Common myeloid progenitor, CD34-positive (primary cell): ENCODE data around the gene STARD13.

ENCODE experiments used
- CTCF ChIA-PET: fragments of 350-600 bp; sonication (Branson Sonifier 250); formaldehyde crosslinking; loops from one replicate; lab custom pipeline; 2021; ENCODE audit warnings: antibody characterized with exemption; lab: Charles Lee
- POLR2A ChIA-PET: fragments of 350-600 bp; sonication (Branson Sonifier 250); formaldehyde crosslinking; loops from one replicate; lab custom pipeline; 2021; ENCODE audit warnings: antibody characterized with exemption; lab: Charles Lee
- DNase-seq, 3 donors: peaks; one replicate each; pipeline versions ENCODE4 v3.0.0 to v3.0.0-alpha.2; 2013
- H3K27ac ChIP-seq, 2 experiments: 1 replicate in 1 of 2; 2 replicates in 1 of 2; pipeline ENCODE4 v1.7.0; 2013; ENCODE audit warnings: inconsistent platforms in 2 of 2, low read length in 2 of 2, mild to moderate bottlenecking in 2 of 2, low read depth in 1 of 2, moderate library complexity in 1 of 2; ENCODE audit not compliant: severe bottlenecking in 2 of 2, insufficient read depth in 1 of 2, poor library complexity in 1 of 2
- H3K27me3 ChIP-seq, 5 experiments: replicated peaks in 2 of 5; 1 replicate in 3 of 5; 2 replicates in 2 of 5; pipeline versions ENCODE4 v1.6.1 to v1.7.0; 2013; ENCODE audit warnings: low read length in 4 of 5, mild to moderate bottlenecking in 2 of 5, moderate library complexity in 2 of 5, inconsistent platforms in 1 of 5; ENCODE audit not compliant: insufficient read depth in 5 of 5, control insufficient read depth in 4 of 5
- H3K36me3 ChIP-seq, 4 experiments: 1 replicate in 2 of 4; 2 replicates in 2 of 4; pipeline versions ENCODE4 v1.6.1 to v1.7.0; 2013; ENCODE audit warnings: low read length in 3 of 4, control low read depth in 1 of 4, mild to moderate bottlenecking in 1 of 4; ENCODE audit not compliant: control insufficient read depth in 4 of 4, insufficient read depth in 4 of 4
- H3K4me1 ChIP-seq, 4 experiments: 1 replicate in 3 of 4; 2 replicates in 1 of 4; pipeline versions ENCODE4 v1.6.1 to v1.7.1; 2013; ENCODE audit warnings: low read length in 3 of 4, mild to moderate bottlenecking in 3 of 4, control low read depth in 1 of 4, inconsistent platforms in 1 of 4, moderate library complexity in 1 of 4; ENCODE audit not compliant: control insufficient read depth in 4 of 4, insufficient read depth in 4 of 4; ENCODE audit errors: control extremely low read depth in 1 of 4
- H3K4me3 ChIP-seq, 7 experiments: 1 replicate in 4 of 7; 2 replicates in 3 of 7; pipeline versions ENCODE4 v1.5.1 to v1.7.0; 2013; ENCODE audit warnings: mild to moderate bottlenecking in 7 of 7, low read length in 6 of 7, moderate library complexity in 6 of 7, inconsistent platforms in 2 of 7, low read depth in 2 of 7, control low read depth in 1 of 7; ENCODE audit not compliant: insufficient read depth in 4 of 7, control insufficient read depth in 1 of 7; ENCODE audit errors: extremely low read depth in 1 of 7
- H3K9me3 ChIP-seq, 5 experiments: 1 replicate in 4 of 5; 2 replicates in 1 of 5; pipeline versions ENCODE4 v1.6.1 to v1.7.1; 2013; ENCODE audit warnings: low read length in 4 of 5, mild to moderate bottlenecking in 2 of 5, inconsistent platforms in 1 of 5, low read depth in 1 of 5, moderate library complexity in 1 of 5; ENCODE audit not compliant: control insufficient read depth in 4 of 5, insufficient read depth in 2 of 5; ENCODE audit errors: control extremely low read depth in 1 of 5
- WGBS: methylation state at CpG from one replicate; pipeline ENCODE4 v1.1.5; 2013; ENCODE audit not compliant: insufficient coverage; 5-methylcytosine and 5-hydroxymethylcytosine counted together

The STARD13 gene

DNA sequence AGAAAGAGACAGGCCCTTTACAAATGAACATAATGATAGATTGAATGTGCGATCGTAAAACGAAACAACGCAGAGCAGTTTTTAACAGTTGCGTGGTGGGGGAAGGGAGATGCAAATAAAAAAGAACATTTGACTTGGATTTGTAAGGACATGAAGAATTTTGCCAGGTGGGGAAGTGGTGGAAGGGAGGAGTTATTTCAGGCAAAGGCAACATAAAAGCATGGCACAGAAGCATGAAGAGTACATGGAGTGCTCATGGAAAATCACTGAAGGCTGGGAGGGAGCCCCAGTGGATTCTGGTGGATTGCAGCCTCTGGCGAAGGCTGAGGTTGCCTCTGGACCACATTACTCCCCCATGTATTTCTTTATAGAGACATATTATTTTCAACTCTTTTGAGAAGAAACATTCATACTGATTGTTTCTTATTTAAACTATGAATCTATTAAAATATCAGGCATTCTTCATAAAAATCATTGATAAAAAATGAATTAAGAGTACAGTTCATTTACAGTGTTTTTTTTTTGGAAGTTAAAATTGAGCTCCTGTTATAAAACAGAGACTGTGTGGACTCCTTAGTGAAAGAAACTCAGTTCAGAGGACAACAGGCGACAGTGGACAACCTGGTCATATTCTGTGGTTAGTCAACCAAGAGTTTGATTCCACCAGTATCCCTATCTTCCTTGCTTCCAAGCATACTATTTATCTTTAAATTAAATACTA, 57.5 kb downstream of the STARD13 start:
- H3K4me1 ChIP-seq: peaks cover 0 to 5% (median under 1%) of the 10 kb centered on the region in 4 experiments
- peaks cover 0 to 12% (median 3%) of the 10 kb centered on the region in 5 experiments for H3K9me3 ChIP-seq
- H3K27ac ChIP-seq: no peak overlapping the region
- 99% methylated on average over 5 of the region's 7 CpGs for WGBS
- no peaks in the 10 kb centered on the region for H3K36me3 ChIP-seq
- DNase-seq: no peak
- H3K27me3 ChIP-seq: no peaks in the 10 kb centered on the region
- ChIA-PET CTCF (interaction anchor here (1.0 to 3.8 kb wide), 6 partner anchors 11 to 496 kb away, joined by 3 to 16 read pairs (median 6); no protein-coding TSS in a partner anchor), POLR2A (no interaction called here)
- H3K4me3 ChIP-seq: no peak overlapping the region

GRCh38 chr13:33224686-33225085, 60.9 kb downstream of the STARD13 start:
- Histone ChIP-seq H3K4me1 (peaks cover 0 to 2% (median 0%) of the 10 kb centered on the region in 4 experiments), H3K27me3 (no peaks in the 10 kb centered on the region), H3K27ac (no peak overlapping the region), H3K4me3 (no peak overlapping the region), H3K36me3 (no peaks in the 10 kb centered on the region), H3K9me3 (peaks cover 0 to 4% (median 0%) of the 10 kb centered on the region in 5 experiments)
- DNase-seq: no peak
- ChIA-PET CTCF (interaction anchor here (1.3 kb wide), 1 partner anchor 318 kb away, joined by 3 read pairs; no protein-coding TSS in a partner anchor), POLR2A (no interaction called here)
- WGBS: 100% methylated on average over 1 of the region's 3 CpGs

DNA sequence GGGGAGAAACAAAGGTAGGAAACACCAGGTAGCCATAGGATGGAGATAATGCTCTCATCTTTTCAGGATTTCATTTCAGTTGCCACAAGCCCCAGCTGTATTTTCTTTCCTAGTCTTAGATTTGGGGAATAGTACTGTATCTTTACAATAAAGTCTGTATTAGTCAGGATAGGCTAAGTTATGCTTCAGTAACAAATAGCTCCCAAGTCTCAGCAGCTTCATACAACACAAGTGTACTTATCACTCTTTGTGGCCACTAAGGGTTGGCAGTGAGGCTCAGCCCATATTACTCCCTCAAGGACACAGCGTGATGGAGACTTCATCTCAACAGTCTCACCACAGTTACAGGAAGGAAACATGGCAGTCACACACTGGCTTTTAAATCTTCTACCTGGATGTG, 61.4 kb downstream of the STARD13 start:
- CTCF ChIA-PET: interaction anchor here (1.3 kb wide), 1 partner anchor 319 kb away, joined by 3 read pairs; no protein-coding TSS in a partner anchor
- Histone ChIP-seq H3K4me1 (peaks cover 0 to 2% (median 0%) of the 10 kb centered on the region in 4 experiments), H3K27me3 (no peaks in the 10 kb centered on the region), H3K36me3 (no peaks in the 10 kb centered on the region), H3K4me3 (no peak overlapping the region), H3K27ac (no peak overlapping the region), H3K9me3 (peaks cover 0 to 4% (median 0%) of the 10 kb centered on the region in 5 experiments)
- 90% methylated on average over 1 of the region's 1 CpG for WGBS
- no peak for DNase-seq
- POLR2A ChIA-PET: no interaction called here

GRCh38 chr13:33219926-33220325, 65.6 kb downstream of the STARD13 start:
- H3K36me3 ChIP-seq: no peaks in the 10 kb centered on the region
- peaks cover 0 to 3% (median 0%) of the 10 kb centered on the region in 4 experiments for H3K4me1 ChIP-seq
- H3K9me3 ChIP-seq: peaks cover 0 to 4% (median 0%) of the 10 kb centered on the region in 5 experiments
- CTCF ChIA-PET: no interaction called here
- H3K27me3 ChIP-seq: no peaks in the 10 kb centered on the region
- WGBS: 40% methylated on average over 1 of the region's 1 CpG
- POLR2A ChIA-PET: no interaction called here
- H3K27ac ChIP-seq: no peak overlapping the region
- no peak for DNase-seq
- no peak overlapping the region for H3K4me3 ChIP-seq

DNA sequence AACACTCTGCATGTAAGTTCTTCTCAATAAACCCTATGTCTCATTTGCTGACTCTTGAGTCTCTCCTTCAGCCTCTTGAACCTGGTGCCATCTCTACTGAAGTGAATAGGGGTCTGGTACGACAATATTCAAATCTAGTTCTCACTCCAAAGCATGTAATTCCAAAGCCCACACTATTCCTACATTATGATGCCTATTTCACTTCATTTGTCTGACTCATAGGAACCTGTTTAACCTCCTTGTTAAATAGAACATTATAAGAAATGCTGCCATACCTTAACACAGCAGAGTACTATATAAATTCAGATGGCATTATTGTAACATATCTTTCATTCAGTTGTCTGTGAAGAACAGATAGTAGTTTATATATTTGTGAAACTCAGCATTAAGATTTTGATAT, 67.1 kb downstream of the STARD13 start:
- CTCF ChIA-PET: interaction anchor here (2.0 kb wide), 1 partner anchor 9 kb away, joined by 11 read pairs; no protein-coding TSS in a partner anchor
- WGBS: no CpG with 5 or more reads among the region's 1 CpG
- H3K27ac ChIP-seq: no peak overlapping the region
- POLR2A ChIA-PET: no interaction called here
- no peak overlapping the region for H3K4me3 ChIP-seq
- no peaks in the 10 kb centered on the region for H3K27me3 ChIP-seq
- peaks cover 0 to 11% (median 0%) of the 10 kb centered on the region in 4 experiments for H3K4me1 ChIP-seq
- no peaks in the 10 kb centered on the region for H3K36me3 ChIP-seq
- H3K9me3 ChIP-seq: no peaks in the 10 kb centered on the region
- DNase-seq: no peak

DNA sequence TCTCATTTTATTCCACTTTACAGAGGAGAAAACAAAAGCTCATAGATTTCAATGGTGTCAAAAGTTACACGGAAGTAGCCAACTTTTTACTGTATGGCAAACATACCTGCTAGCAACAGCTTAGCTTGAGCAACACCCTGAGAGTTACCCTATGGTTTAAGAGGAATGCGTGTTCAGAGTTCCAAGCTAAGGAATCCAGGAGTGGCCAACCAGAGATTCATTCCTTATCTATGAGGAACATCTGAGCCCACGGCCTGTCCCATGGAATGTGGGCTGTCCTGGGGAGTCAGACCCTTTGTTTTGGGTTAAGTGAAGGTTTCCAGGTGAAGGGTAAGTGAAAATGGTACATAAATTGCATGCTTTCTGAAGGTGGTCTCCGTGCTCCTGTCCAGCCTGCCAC, 67.5 kb downstream of the STARD13 start:
- no peaks in the 10 kb centered on the region for H3K9me3 ChIP-seq
- 100% methylated on average over 4 of the region's 4 CpGs for WGBS
- peaks cover 0 to 13% (median 0%) of the 10 kb centered on the region in 4 experiments for H3K4me1 ChIP-seq
- H3K4me3 ChIP-seq: no peak overlapping the region
- H3K27me3 ChIP-seq: no peaks in the 10 kb centered on the region
- no peaks in the 10 kb centered on the region for H3K36me3 ChIP-seq
- no peak for DNase-seq
- ChIA-PET POLR2A (no interaction called here), CTCF (interaction anchor here (0.7 to 2.0 kb wide), 2 partner anchors 10 to 12 kb away, joined by 3 to 11 read pairs; no protein-coding TSS in a partner anchor)
- H3K27ac ChIP-seq: no peak overlapping the region

GRCh38 chr13:33217256-33217655, 68.3 kb downstream of the STARD13 start:
- 87% methylated on average over 2 of the region's 3 CpGs for WGBS
- no peak overlapping the region for H3K4me3 ChIP-seq
- no peaks in the 10 kb centered on the region for H3K9me3 ChIP-seq
- ChIA-PET CTCF (interaction anchor here (0.7 to 2.0 kb wide), 2 partner anchors 11 to 13 kb away, joined by 3 to 11 read pairs; no protein-coding TSS in a partner anchor), POLR2A (no interaction called here)
- no peak for DNase-seq
- peaks cover 0 to 13% (median 0%) of the 10 kb centered on the region in 4 experiments for H3K4me1 ChIP-seq
- no peaks in the 10 kb centered on the region for H3K36me3 ChIP-seq
- no peak overlapping the region for H3K27ac ChIP-seq
- no peaks in the 10 kb centered on the region for H3K27me3 ChIP-seq
